Hepatocyte (in vitro differentiated cells): ENCODE measurements around the gene PODXL2. TPM values are rescaled to one million over a fixed set of nuclear protein-coding genes. Genes with fewer than 3 reads are reported as not detected.

Source experiments
- DNase-seq: peaks from one replicate; pipeline ENCODE4 v3.0.0-alpha.2; 2016; ENCODE audit warnings: low spot score
- H2AFZ ChIP-seq: fragments of 200-600 bp; sonication (generic); 2 replicates; pipeline ENCODE4 v1.6.0; 2016; ENCODE audit warnings: antibody characterized with exemption, mild to moderate bottlenecking
- H3K27ac ChIP-seq: fragments of 200-600 bp; sonication (generic); 2 replicates; pipeline ENCODE4 v1.5.1; 2016; ENCODE audit warnings: mild to moderate bottlenecking
- H3K27me3 ChIP-seq: fragments of 200-600 bp; sonication (generic); 2 replicates; pipeline ENCODE4 v1.6.1; 2016
- H3K36me3 ChIP-seq: fragments of 200-600 bp; sonication (generic); replicated peaks from 2 replicates; pipeline ENCODE4 v1.5.1; 2016; ENCODE audit warnings: low read depth; ENCODE audit not compliant: insufficient read depth
- H3K4me1 ChIP-seq: fragments of 200-600 bp; sonication (generic); 2 replicates; pipeline ENCODE4 v1.5.1; 2016; ENCODE audit warnings: mild to moderate bottlenecking, moderate library complexity; ENCODE audit not compliant: insufficient read depth
- H3K4me2 ChIP-seq: fragments of 200-600 bp; sonication (generic); 2 replicates; pipeline ENCODE4 v1.6.0; 2016
- H3K4me3 ChIP-seq: fragments of 200-600 bp; sonication (generic); 2 replicates; pipeline ENCODE4 v1.5.1; 2016; ENCODE audit warnings: mild to moderate bottlenecking
- H3K79me2 ChIP-seq: fragments of 200-600 bp; sonication (generic); 2 replicates; pipeline ENCODE4 v1.6.0; 2017; ENCODE audit warnings: mild to moderate bottlenecking
- H3K9me2 ChIP-seq: fragments of 200-600 bp; sonication (generic); replicated peaks from 2 replicates; pipeline ENCODE4 v1.6.0; 2017; ENCODE audit warnings: mild to moderate bottlenecking; ENCODE audit not compliant: insufficient read depth
- H3K9me3 ChIP-seq: fragments of 200-600 bp; sonication (generic); 2 replicates; pipeline ENCODE4 v1.5.1; 2016; ENCODE audit warnings: low read depth, mild to moderate bottlenecking
- H4K20me1 ChIP-seq: fragments of 200-600 bp; sonication (generic); 2 replicates; pipeline ENCODE4 v1.6.0; 2016; ENCODE audit warnings: mild to moderate bottlenecking; ENCODE audit not compliant: insufficient read depth, poor library complexity, severe bottlenecking
- CTCF ChIP-seq: fragments of 200-600 bp; sonication (generic); IDR thresholded peaks from 2 replicates; pipeline ENCODE4 v1.5.1; 2016; ENCODE audit warnings: antibody characterized with exemption, mild to moderate bottlenecking; ENCODE audit not compliant: poor library complexity
- EZH2 ChIP-seq: fragments of 200-600 bp; sonication (generic); IDR thresholded peaks from 2 replicates; pipeline ENCODE4 v1.6.1; 2016; ENCODE audit warnings: antibody characterized with exemption, mild to moderate bottlenecking, borderline replicate concordance
- EZH2phosphoT487 ChIP-seq: fragments of 200-600 bp; sonication (generic); IDR thresholded peaks from one replicate; pipeline ENCODE4 v1.6.1; 2018; ENCODE audit warnings: antibody characterized with exemption, mild to moderate bottlenecking, low read depth, moderate library complexity; ENCODE audit not compliant: unreplicated experiment, severe bottlenecking
- WGBS: methylation state at CpG from one replicate; pipeline ENCODE4 v1.1.6; 2016; ENCODE audit warnings: low lambda C conversion rate; ENCODE audit errors: missing lambda C conversion rate; 5-methylcytosine and 5-hydroxymethylcytosine counted together
- polyA plus RNA-seq: library from polyadenylated mRNA; unstranded; fragments of >200 nt; fragmentation: Nextera tagmentation; extraction: Ambion mirVana; gene quantifications from 2 replicates; pipeline ENCODE4 v1.2.1, GENCODE V29; 2016
- total RNA-seq: library from RNA; depleted of rRNA; stranded (reverse); fragments of >200 nt; gene quantifications from 2 replicates; pipeline ENCODE4 v1.2.3, GENCODE V29; 2014

Gene PODXL2
- total and polyA plus RNA-seq, 2 experiments from 2014 or later: 5.1 to 6.4 TPM

DNA sequence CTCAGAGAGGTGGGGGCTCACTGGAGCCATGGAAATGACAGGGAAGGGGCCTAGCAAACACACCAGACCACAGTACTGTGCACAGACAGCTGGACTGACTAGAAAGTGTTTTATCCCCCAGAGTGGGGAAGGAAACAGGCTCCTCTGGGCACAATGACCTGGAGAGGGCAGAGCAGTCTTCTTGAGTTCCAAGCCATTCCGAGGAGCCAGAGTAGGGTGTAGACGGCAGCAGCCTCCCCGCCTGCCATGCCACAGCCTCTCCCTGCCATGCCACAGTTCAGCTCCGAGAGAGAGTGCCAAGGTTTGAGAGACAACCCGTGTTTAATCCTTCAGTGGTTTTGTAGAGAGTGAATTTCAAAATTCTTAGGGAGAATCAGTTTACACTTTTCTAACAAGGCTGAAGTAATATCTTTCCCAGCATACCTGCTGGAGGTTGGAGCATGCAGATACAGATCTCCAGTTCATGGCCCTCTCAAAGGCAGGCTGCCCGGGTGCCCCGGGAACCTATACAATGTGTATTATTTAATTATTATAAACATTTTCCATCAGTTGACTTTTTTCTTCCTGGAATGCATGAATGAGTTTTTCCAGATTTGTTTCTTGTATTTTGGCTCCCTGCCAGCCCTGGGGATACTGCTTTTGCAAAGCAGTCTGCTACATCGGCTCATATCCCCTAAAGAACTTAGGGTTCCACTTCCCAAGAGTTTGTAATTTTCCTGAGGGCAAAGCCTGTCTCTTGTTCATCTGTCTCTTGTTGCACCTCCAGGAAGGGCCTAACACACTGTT lies 3.2 kb downstream of the PODXL2 start:
- peaks cover 32% of the 10 kb centered on the region for H3K27me3 ChIP-seq
- H3K9me3 ChIP-seq: no peaks in the 10 kb centered on the region
- no peaks in the 10 kb centered on the region for H3K36me3 ChIP-seq
- no peaks in the 10 kb centered on the region for H3K4me1 ChIP-seq
- H4K20me1 ChIP-seq: no peaks in the 10 kb centered on the region
- H3K4me2 ChIP-seq: no peak overlapping the region
- WGBS: 61% methylated on average over 8 of the region's 8 CpGs
- TF ChIP-seq CTCF: no peak
- no peak for TF ChIP-seq EZH2phosphoT487
- TF ChIP-seq EZH2: no peak
- no peak overlapping the region for H3K4me3 ChIP-seq
- no peak for DNase-seq
- no peak overlapping the region for H2AFZ ChIP-seq
- no peak overlapping the region for H3K27ac ChIP-seq
- H3K79me2 ChIP-seq: no peaks in the 10 kb centered on the region
- no peaks in the 10 kb centered on the region for H3K9me2 ChIP-seq

GRCh38 chr3:127634653-127635052 lies 5.7 kb downstream of the PODXL2 start:
- no peaks in the 10 kb centered on the region for H3K4me1 ChIP-seq
- 91% methylated on average over 12 of the region's 12 CpGs for WGBS
- no peak overlapping the region for H3K4me2 ChIP-seq

GRCh38 chr3:127637546-127637945 lies 8.6 kb downstream of the PODXL2 start:
- Histone ChIP-seq H4K20me1 (no peaks in the 10 kb centered on the region), H3K79me2 (no peaks in the 10 kb centered on the region), H3K4me1 (no peaks in the 10 kb centered on the region), H3K27me3 (no peaks in the 10 kb centered on the region), H3K4me3 (no peak overlapping the region), H3K9me3 (no peaks in the 10 kb centered on the region), H3K27ac (no peak overlapping the region), H3K9me2 (no peaks in the 10 kb centered on the region), H3K36me3 (no peaks in the 10 kb centered on the region), H2AFZ (no peak overlapping the region), H3K4me2 (no peak overlapping the region)
- TF ChIP-seq EZH2phosphoT487: no peak
- no peak for TF ChIP-seq EZH2
- TF ChIP-seq CTCF: no peak
- no peak for DNase-seq
- 67% methylated on average over 3 of the region's 3 CpGs for WGBS

More at GRCh38 chr3:127634653-127635052, 5.7 kb downstream of the PODXL2 start:
- Histone ChIP-seq H3K36me3 (no peaks in the 10 kb centered on the region), H3K9me3 (no peaks in the 10 kb centered on the region), H3K27ac (no peak overlapping the region), H3K9me2 (no peaks in the 10 kb centered on the region), H2AFZ (no peak overlapping the region), H4K20me1 (no peaks in the 10 kb centered on the region), H3K4me3 (no peak overlapping the region), H3K27me3 (peaks cover 16% of the 10 kb centered on the region), H3K79me2 (no peaks in the 10 kb centered on the region)
- TF ChIP-seq EZH2: no peak
- no peak for TF ChIP-seq EZH2phosphoT487
- TF ChIP-seq CTCF: no peak
- DNase-seq: no peak
